HG03097 (cell line): ENCODE results near the gene CMTM6.
"Not testable (repeated sequence)": the region's sequence is repeated elsewhere in the genome, so short reads cannot be mapped to it uniquely, and the experiment has no call there.

Experiments used
- ATAC-seq: cut with Tn5 transposase; IDR thresholded peaks from one replicate; pipeline ENCODE4 v1.9.1; 2021; ENCODE audit not compliant: unreplicated experiment, low FRiP score

CMTM6 gene

GRCh38 chr3:32502118-32502945, at the start of gene CMTM6:
TSS of gene CMTM6 (minus strand) at chr3:32502852. CDS start at chr3:32502745, 107 bp downstream.
- ATAC-seq, result peak; percentile 72

- ATAC-seq, result no peak
These were observed 49.4 kb upstream of the CMTM6 start for GRCh38 chr3:32552013-32552412.

- no peak for ATAC-seq
These were observed 48.8 kb upstream of the CMTM6 start for GRCh38 chr3:32551496-32551895.

GRCh38 chr3:32551087-32551486, 48.4 kb upstream of the CMTM6 start:
- ATAC-seq, result no peak

GRCh38 chr3:32545305-32545704, 42.7 kb upstream of the CMTM6 start:
- no peak for ATAC-seq

GRCh38 chr3:32544894-32545293, 42.2 kb upstream of the CMTM6 start:
- ATAC-seq, result no peak

GRCh38 chr3:32542807-32543206, 40.2 kb upstream of the CMTM6 start:
- ATAC-seq, result no peak

GRCh38 chr3:32540899-32541298, 38.2 kb upstream of the CMTM6 start:
- no peak for ATAC-seq

- ATAC-seq, result no peak
These were observed 29.8 kb upstream of the CMTM6 start for GRCh38 chr3:32532434-32532833.

- ATAC-seq, result no peak
These were observed 28.5 kb upstream of the CMTM6 start for GRCh38 chr3:32531010-32531647.

GRCh38 chr3:32525720-32526119, 23.1 kb upstream of the CMTM6 start:
- no peak for ATAC-seq

- ATAC-seq, result no peak
These were observed 20.0 kb upstream of the CMTM6 start for GRCh38 chr3:32522682-32523081.

- ATAC-seq, result not testable (repeated sequence)
These were observed 16.3 kb upstream of the CMTM6 start for GRCh38 chr3:32518921-32519320.

GRCh38 chr3:32516751-32517150, 14.1 kb upstream of the CMTM6 start:
- ATAC-seq, result not testable (repeated sequence)

GRCh38 chr3:32511005-32511404, 8.4 kb upstream of the CMTM6 start:
- ATAC-seq, result no peak

- ATAC-seq, result peak; percentile 75
These were observed 7.5 kb upstream of the CMTM6 start for GRCh38 chr3:32510075-32510724.

GRCh38 chr3:32508711-32509110, 6.1 kb upstream of the CMTM6 start:
- ATAC-seq, result no peak

- ATAC-seq, result no peak
These were observed 3.8 kb upstream of the CMTM6 start for GRCh38 chr3:32506466-32506865.

GRCh38 chr3:32502946-32503286, 264 bp upstream of the CMTM6 start:
- no peak for ATAC-seq

- no peak for ATAC-seq
These were observed 902 bp downstream of the CMTM6 start for GRCh38 chr3:32501783-32502117.

GRCh38 chr3:32500880-32501782, 1.5 kb downstream of the CMTM6 start:
- no peak for ATAC-seq
